H9 (cell line): Measurements from ENCODE around the gene PTGFRN. TPM values are rescaled to one million over a fixed set of nuclear protein-coding genes. Genes with fewer than 3 reads are reported as not detected.

Source experiments
- DNase-seq: peaks from one replicate; pipeline ENCODE4 v3.0.0-alpha.2; 2017
- H2AFZ ChIP-seq: one replicate; pipeline ENCODE4 v1.6.1; 2013; ENCODE audit warnings: mild to moderate bottlenecking, low read length, control low read depth, moderate library complexity
- H2AK5ac ChIP-seq: 2 replicates; pipeline ENCODE4 v1.6.1; 2013; ENCODE audit warnings: low read length, control low read depth, mixed read lengths; ENCODE audit not compliant: insufficient read length
- H2BK120ac ChIP-seq: one replicate; pipeline ENCODE4 v1.6.1; 2013; ENCODE audit warnings: low read depth, mild to moderate bottlenecking, low read length, control low read depth, inconsistent platforms; ENCODE audit not compliant: poor library complexity, severe bottlenecking
- H2BK12ac ChIP-seq: 2 replicates; pipeline ENCODE4 v1.6.1; 2013; ENCODE audit warnings: low read length, control low read depth, mixed read lengths, low read depth; ENCODE audit not compliant: insufficient read length
- H2BK15ac ChIP-seq: 2 replicates; pipeline ENCODE4 v1.6.1; 2013; ENCODE audit warnings: low read depth, low read length, control low read depth
- H2BK20ac ChIP-seq: one replicate; pipeline ENCODE4 v1.6.1; 2013; ENCODE audit warnings: low read depth, mild to moderate bottlenecking, low read length, control low read depth, inconsistent platforms; ENCODE audit not compliant: poor library complexity, severe bottlenecking
- H2BK5ac ChIP-seq: 2 replicates; pipeline ENCODE4 v1.6.1; 2013; ENCODE audit warnings: low read length, control low read depth, mixed read lengths; ENCODE audit not compliant: insufficient read length
- H3K14ac ChIP-seq: 2 replicates; pipeline ENCODE4 v1.6.1; 2013; ENCODE audit warnings: low read length, control low read depth; ENCODE audit not compliant: insufficient read depth
- H3K18ac ChIP-seq: 2 replicates; pipeline ENCODE4 v1.6.1; 2013; ENCODE audit warnings: low read depth, mild to moderate bottlenecking, mixed read lengths, low read length, control low read depth; ENCODE audit not compliant: insufficient read length
- H3K23ac ChIP-seq: 2 replicates; pipeline ENCODE4 v1.6.1; 2013; ENCODE audit warnings: low read length, control low read depth, mixed read lengths, low read depth; ENCODE audit not compliant: insufficient read length
- H3K23me2 ChIP-seq: 2 replicates; pipeline ENCODE4 v1.6.1; 2013; ENCODE audit warnings: low read depth, mild to moderate bottlenecking, mixed read lengths, low read length, control low read depth; ENCODE audit not compliant: insufficient read length, poor library complexity, severe bottlenecking
- H3K27ac ChIP-seq: 2 replicates; pipeline ENCODE4 v1.5.1; 2013; ENCODE audit warnings: low read length, control low read depth, mixed read lengths, low read depth; ENCODE audit not compliant: insufficient read length
- H3K27me3 ChIP-seq: 2 replicates; pipeline ENCODE4 v1.6.1; 2013; ENCODE audit warnings: low read length, control low read depth, inconsistent platforms; ENCODE audit not compliant: insufficient read depth
- H3K4ac ChIP-seq: 2 replicates; pipeline ENCODE4 v1.6.1; 2013; ENCODE audit warnings: low read depth, mild to moderate bottlenecking, control low read depth, inconsistent platforms, low read length, moderate library complexity
- H3K4me1 ChIP-seq: 2 replicates; pipeline ENCODE4 v1.6.1; 2013; ENCODE audit warnings: low read length, control low read depth, inconsistent platforms; ENCODE audit not compliant: insufficient read depth
- H3K4me2 ChIP-seq: 2 replicates; pipeline ENCODE4 v1.6.1; 2013; ENCODE audit warnings: low read length, control low read depth, mixed read lengths; ENCODE audit not compliant: insufficient read length, insufficient read depth
- H3K56ac ChIP-seq: 2 replicates; pipeline ENCODE4 v1.6.1; 2013; ENCODE audit warnings: low read depth, mild to moderate bottlenecking, mixed read lengths, low read length, control low read depth; ENCODE audit not compliant: insufficient read length
- H3K79me1 ChIP-seq: 2 replicates; pipeline ENCODE4 v1.6.1; 2013; ENCODE audit warnings: low read depth, mild to moderate bottlenecking, moderate library complexity, low read length, control low read depth, inconsistent platforms; ENCODE audit not compliant: insufficient read depth, poor library complexity, severe bottlenecking
- H3K79me2 ChIP-seq: 2 replicates; pipeline ENCODE4 v1.6.1; 2013; ENCODE audit warnings: low read length, control low read depth, inconsistent platforms; ENCODE audit not compliant: insufficient read depth
- H3K9ac ChIP-seq: 2 replicates; pipeline ENCODE4 v1.6.1; 2013; ENCODE audit warnings: low read length, control low read depth, mixed read lengths; ENCODE audit not compliant: insufficient read length; ENCODE audit errors: extremely low read depth
- H3K9me3 ChIP-seq: one replicate; pipeline ENCODE4 v1.6.1; 2013; ENCODE audit warnings: low read depth, low read length, inconsistent platforms; ENCODE audit not compliant: control insufficient read depth
- H3T11ph ChIP-seq: one replicate; pipeline ENCODE4 v1.6.1; 2013; ENCODE audit warnings: mild to moderate bottlenecking, low read length, control low read depth, inconsistent platforms
- H4K20me1 ChIP-seq: one replicate; pipeline ENCODE4 v1.6.1; 2013; ENCODE audit not compliant: control insufficient read depth, insufficient read length, insufficient read depth
- H4K5ac ChIP-seq: 2 replicates; pipeline ENCODE4 v1.6.1; 2013; ENCODE audit warnings: low read depth, mild to moderate bottlenecking, mixed read lengths, low read length, control low read depth; ENCODE audit not compliant: insufficient read length
- H4K8ac ChIP-seq: replicated peaks from 2 replicates; pipeline ENCODE4 v1.6.1; 2013; ENCODE audit warnings: low read length, control low read depth, mixed read lengths, low read depth; ENCODE audit not compliant: insufficient read length
- H4K91ac ChIP-seq: 2 replicates; pipeline ENCODE4 v1.6.1; 2013; ENCODE audit warnings: low read depth, mild to moderate bottlenecking, moderate library complexity, mixed read lengths, low read length, control low read depth; ENCODE audit not compliant: insufficient read length
- H3K27ac Mint-ChIP-seq, 3 experiments: 2 replicates in 2 of 3; 3 replicates in 1 of 3; pipeline ENCODE4 v1.8.0; 2020 to 2021; ENCODE audit warnings: mixed read lengths in 3 of 3, mild to moderate bottlenecking in 1 of 3, moderate library complexity in 1 of 3
- H3K27me3 Mint-ChIP-seq: 2 replicates; pipeline ENCODE4 v1.8.0; 2021; ENCODE audit warnings: low read depth, mild to moderate bottlenecking, moderate library complexity, mixed read lengths
- H3K36me3 Mint-ChIP-seq, 3 experiments: 2 replicates in 2 of 3; 3 replicates in 1 of 3; pipeline ENCODE4 v1.8.0; 2020 to 2021; ENCODE audit warnings: low read depth in 3 of 3, mixed read lengths in 3 of 3; ENCODE audit not compliant: insufficient read depth in 1 of 3
- H3K4me1 Mint-ChIP-seq, 2 experiments: 2 replicates each; pipeline ENCODE4 v1.8.0; 2020; ENCODE audit warnings: mixed read lengths in 2 of 2
- H3K4me3 Mint-ChIP-seq, 2 experiments: 2 replicates in 1 of 2; 3 replicates in 1 of 2; pipeline ENCODE4 v1.8.0; 2020 to 2021; ENCODE audit warnings: mild to moderate bottlenecking in 2 of 2, mixed read lengths in 2 of 2, moderate library complexity in 1 of 2
- H3K9me3 Mint-ChIP-seq, 2 experiments: 2 replicates in 1 of 2; 3 replicates in 1 of 2; pipeline ENCODE4 v1.8.0; 2020; ENCODE audit warnings: mild to moderate bottlenecking in 2 of 2, mixed read lengths in 2 of 2, moderate library complexity in 1 of 2
- WGBS: extraction: QIAGEN DNeasy Blood & Tissue Kit; methylation state at CpG from one replicate; pipeline ENCODE4 v1.1.7; 2013; ENCODE audit warnings: missing lambda C conversion rate, low lambda C conversion rate, mixed read lengths; ENCODE audit not compliant: insufficient read length; ENCODE audit errors: extremely low coverage; 5-methylcytosine and 5-hydroxymethylcytosine counted together
- total RNA-seq: library from RNA; stranded (reverse); gene quantifications from 2 replicates; pipeline ENCODE4 v1.2.1, GENCODE V29; 2021
- TF ChIP-seq, protein P1 (sequence below): fragments of 200-600 bp; sonication (generic); conservative IDR thresholded peaks from 3 replicates; pipeline ENCODE4 v1.8.0; 2021; ENCODE audit warnings: antibody characterized with exemption, mild to moderate bottlenecking

Gene PTGFRN
- total RNA-seq, 1 experiment from 2014 or later = 26.3 TPM

DNA sequence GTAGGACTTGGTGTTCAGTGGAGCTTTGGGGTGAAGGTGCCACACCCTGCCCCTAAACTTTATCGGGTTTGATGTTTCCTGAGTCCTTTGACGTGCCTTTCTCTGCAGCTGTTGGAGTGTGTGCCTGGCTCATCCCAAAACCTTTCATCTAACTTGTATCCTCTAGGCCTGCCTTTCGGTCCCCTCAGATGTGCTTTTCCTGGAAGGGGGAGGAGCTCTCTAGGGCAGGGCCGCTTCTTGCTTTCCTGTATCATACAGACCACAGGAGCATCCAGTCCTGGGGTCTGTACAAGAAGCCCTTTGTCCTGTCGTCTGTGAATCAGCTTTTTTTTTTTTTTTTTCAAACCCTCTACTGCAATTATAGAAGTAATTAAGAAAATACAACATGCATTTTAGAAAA is 35.7 kb downstream of the PTGFRN start:
- Histone ChIP-seq H3K27ac (no peak overlapping the region), H4K91ac (no peak overlapping the region), H2BK12ac (no peak overlapping the region), H3K27me3 (no peaks in the 10 kb centered on the region), H3K79me1 (no peaks in the 10 kb centered on the region), H2BK20ac (no peak overlapping the region), H2BK15ac (no peak overlapping the region), H3K14ac (no peak overlapping the region), H2BK5ac (no peak overlapping the region), H4K8ac (no peak overlapping the region), H3T11ph (no peak overlapping the region), H4K5ac (no peak overlapping the region), H3K4me1 (no peaks in the 10 kb centered on the region), H3K23me2 (peaks cover 3% of the 10 kb centered on the region), H3K4ac (no peak overlapping the region), H3K56ac (no peak overlapping the region), H3K23ac (no peak overlapping the region), H2AFZ (no peak overlapping the region), H2AK5ac (no peak overlapping the region), H3K9ac (no peak overlapping the region), H2BK120ac (no peak overlapping the region), H4K20me1 (no peaks in the 10 kb centered on the region), H3K4me2 (no peak overlapping the region), H3K18ac (no peak overlapping the region), H3K79me2 (no peaks in the 10 kb centered on the region), H3K9me3 (no peaks in the 10 kb centered on the region)
- Mint-ChIP-seq H3K27ac (no peak overlapping the region; a peak in 2 of 7 replicates), H3K4me1 (peaks cover 18 to 23% of the 10 kb centered on the region in 2 experiments), H3K36me3 (peaks cover 6 to 49% (median 45%) of the 10 kb centered on the region in 3 experiments; a peak in 6 of 7 replicates), H3K9me3 (no peaks in the 10 kb centered on the region), H3K27me3 (no peaks in the 10 kb centered on the region), H3K4me3 (no peak overlapping the region)
- TF ChIP-seq, protein P1, sequence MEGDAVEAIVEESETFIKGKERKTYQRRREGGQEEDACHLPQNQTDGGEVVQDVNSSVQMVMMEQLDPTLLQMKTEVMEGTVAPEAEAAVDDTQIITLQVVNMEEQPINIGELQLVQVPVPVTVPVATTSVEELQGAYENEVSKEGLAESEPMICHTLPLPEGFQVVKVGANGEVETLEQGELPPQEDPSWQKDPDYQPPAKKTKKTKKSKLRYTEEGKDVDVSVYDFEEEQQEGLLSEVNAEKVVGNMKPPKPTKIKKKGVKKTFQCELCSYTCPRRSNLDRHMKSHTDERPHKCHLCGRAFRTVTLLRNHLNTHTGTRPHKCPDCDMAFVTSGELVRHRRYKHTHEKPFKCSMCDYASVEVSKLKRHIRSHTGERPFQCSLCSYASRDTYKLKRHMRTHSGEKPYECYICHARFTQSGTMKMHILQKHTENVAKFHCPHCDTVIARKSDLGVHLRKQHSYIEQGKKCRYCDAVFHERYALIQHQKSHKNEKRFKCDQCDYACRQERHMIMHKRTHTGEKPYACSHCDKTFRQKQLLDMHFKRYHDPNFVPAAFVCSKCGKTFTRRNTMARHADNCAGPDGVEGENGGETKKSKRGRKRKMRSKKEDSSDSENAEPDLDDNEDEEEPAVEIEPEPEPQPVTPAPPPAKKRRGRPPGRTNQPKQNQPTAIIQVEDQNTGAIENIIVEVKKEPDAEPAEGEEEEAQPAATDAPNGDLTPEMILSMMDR = no peak
- WGBS = no CpG with 5 or more reads among the region's 5 CpGs
- no peak for DNase-seq
